GM23338 (cell line): ENCODE data around the gene CTNNA2. TPM values are rescaled to one million over a fixed set of nuclear protein-coding genes. Genes with fewer than 3 reads are reported as not detected.
A peak's percentile ranks its signal among the peaks of the same experiment; 100 is the strongest.

Source experiments
- ATAC-seq: fragments of 200-7000 bp; cut with Tn5 transposase; 3 replicates; pipeline ENCODE4 v1.9.1; 2020
- DNase-seq: peaks from one replicate; pipeline ENCODE4 v3.0.0-alpha.2; 2015; ENCODE audit warnings: low spot score
- H2AFZ ChIP-seq: fragments of 200-600 bp; sonication (generic); 2 replicates; pipeline ENCODE4 v1.8.0; 2016; ENCODE audit warnings: antibody characterized with exemption, mild to moderate bottlenecking, moderate library complexity
- H3F3A ChIP-seq: fragments of 200-600 bp; sonication (generic); replicated peaks from 2 replicates; pipeline ENCODE4 v1.8.0; 2017; ENCODE audit warnings: antibody characterized with exemption, mixed run types, low read depth
- H3K27ac ChIP-seq: fragments of 200-600 bp; sonication (generic); 2 replicates; pipeline ENCODE4 v1.6.1; 2016; ENCODE audit warnings: low read depth
- H3K27me3 ChIP-seq: fragments of 200-600 bp; sonication (generic); 2 replicates; pipeline ENCODE4 v1.8.0; 2016; ENCODE audit warnings: mild to moderate bottlenecking, mixed run types, moderate library complexity; ENCODE audit not compliant: insufficient read depth
- H3K36me3 ChIP-seq: fragments of 200-600 bp; sonication (generic); 2 replicates; pipeline ENCODE4 v1.8.0; 2016; ENCODE audit warnings: mild to moderate bottlenecking; ENCODE audit not compliant: insufficient read depth
- H3K4me1 ChIP-seq: fragments of 200-600 bp; sonication (generic); 2 replicates; pipeline ENCODE4 v1.8.0; 2016; ENCODE audit warnings: mild to moderate bottlenecking, moderate library complexity; ENCODE audit not compliant: insufficient read depth
- H3K4me2 ChIP-seq: fragments of 200-600 bp; sonication (generic); 2 replicates; pipeline ENCODE4 v1.7.1; 2017; ENCODE audit warnings: mixed run types
- H3K4me3 ChIP-seq: fragments of 200-600 bp; sonication (generic); 2 replicates; pipeline ENCODE4 v1.6.1; 2016; ENCODE audit warnings: mixed run types
- H3K79me2 ChIP-seq: fragments of 200-600 bp; sonication (generic); replicated peaks from 2 replicates; pipeline ENCODE4 v1.8.0; 2017; ENCODE audit warnings: mild to moderate bottlenecking; ENCODE audit not compliant: insufficient read depth
- H3K9me2 ChIP-seq: fragments of 200-600 bp; sonication (generic); 2 replicates; pipeline ENCODE4 v1.8.0; 2017; ENCODE audit not compliant: insufficient read depth
- H4K20me1 ChIP-seq: fragments of 200-600 bp; sonication (generic); replicated peaks from 2 replicates; pipeline ENCODE4 v1.8.0; 2017; ENCODE audit warnings: mild to moderate bottlenecking; ENCODE audit not compliant: insufficient read depth
- H3K27ac Mint-ChIP-seq: 2 replicates; pipeline ENCODE4 v1.8.0; 2020; ENCODE audit warnings: inconsistent platforms, mild to moderate bottlenecking, moderate library complexity, mixed read lengths
- H3K27me3 Mint-ChIP-seq: 3 replicates; pipeline ENCODE4 v1.8.0; 2022; ENCODE audit warnings: low read depth, mild to moderate bottlenecking, moderate library complexity, mixed read lengths, inconsistent platforms; ENCODE audit not compliant: insufficient read depth, poor library complexity
- H3K36me3 Mint-ChIP-seq: 3 replicates; pipeline ENCODE4 v1.8.0; 2021; ENCODE audit warnings: low read depth, mild to moderate bottlenecking, inconsistent platforms, moderate library complexity, mixed read lengths
- H3K4me1 Mint-ChIP-seq: 3 replicates; pipeline ENCODE4 v1.8.0; 2020; ENCODE audit warnings: mild to moderate bottlenecking, inconsistent platforms, mixed read lengths
- H3K4me3 Mint-ChIP-seq: 3 replicates; pipeline ENCODE4 v1.8.0; 2021; ENCODE audit warnings: moderate library complexity, mild to moderate bottlenecking, inconsistent platforms, mixed read lengths
- H3K9me3 Mint-ChIP-seq: 3 replicates; pipeline ENCODE4 v1.8.0; 2020; ENCODE audit warnings: moderate library complexity, mild to moderate bottlenecking, inconsistent platforms, mixed read lengths
- CREB1 ChIP-seq: fragments of 250-450 bp; sonication (Bioruptor Pico); IDR thresholded peaks from 2 replicates; pipeline ENCODE4 v1.5.0; 2020; ENCODE audit warnings: low read depth, mild to moderate bottlenecking, moderate library complexity
- EZH2 ChIP-seq: fragments of 200-600 bp; sonication (generic); IDR thresholded peaks from one replicate; pipeline ENCODE4 v1.8.0; 2017; ENCODE audit warnings: antibody characterized with exemption, mild to moderate bottlenecking, low read depth; ENCODE audit not compliant: unreplicated experiment
- JUNB ChIP-seq: IDR thresholded peaks from one replicate; pipeline ENCODE4 v1.6.1; 2016; ENCODE audit warnings: antibody characterized with exemption; ENCODE audit not compliant: unreplicated experiment
- ZNF462 ChIP-seq: fragments of 250-450 bp; sonication (Bioruptor Pico); IDR thresholded peaks from 2 replicates; pipeline ENCODE4 v1.5.0; 2020; ENCODE audit warnings: mild to moderate bottlenecking, moderate library complexity
- polyA plus RNA-seq: library from polyadenylated mRNA; unstranded; fragments of >200 nt; fragmentation: Nextera tagmentation; extraction: Ambion mirVana; gene quantifications from 2 replicates; pipeline ENCODE4 v1.2.1, GENCODE V29; 2016
- total RNA-seq: library from RNA; depleted of rRNA; stranded (reverse); fragments of >200 nt; shearing (Covaris generic); gene quantifications from 2 replicates; pipeline ENCODE4 v1.2.3, GENCODE V29; 2014
- TF ChIP-seq, protein P1 (sequence below): IDR thresholded peaks from one replicate; pipeline ENCODE4 v1.6.1; 2018; ENCODE audit warnings: antibody characterized with exemption; ENCODE audit not compliant: unreplicated experiment

The CTNNA2 gene
- total and polyA plus RNA-seq, 2 experiments from 2014 or later: 6.4 to 15.6 TPM

DNA sequence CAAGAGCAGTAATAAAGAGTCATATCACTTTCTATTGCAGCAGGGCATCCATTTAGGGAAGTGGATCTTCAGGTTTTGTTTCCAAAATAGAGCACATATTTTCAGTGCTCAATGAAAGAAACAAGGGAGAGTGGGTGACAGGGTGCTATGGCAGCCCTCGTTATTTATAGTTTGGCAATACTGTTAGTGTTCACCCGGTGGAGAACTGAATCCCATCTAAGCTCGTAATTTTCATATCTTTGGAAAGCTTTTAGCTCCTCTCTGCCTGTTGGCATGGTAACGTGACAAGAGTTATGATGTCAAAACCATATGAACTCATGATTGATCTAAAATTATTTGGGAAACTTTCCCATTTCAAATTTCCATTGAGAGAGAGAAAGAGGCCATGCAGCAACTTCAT, 459.8 kb downstream of the CTNNA2 start:
- Mint-ChIP-seq H3K4me3 (no peak overlapping the region), H3K36me3 (peaks cover 6% of the 10 kb centered on the region; the same call in 1 of the 3 replicates), H3K9me3 (no peaks in the 10 kb centered on the region; the same call in 2 of the 3 replicates), H3K27me3 (peaks cover 8% of the 10 kb centered on the region), H3K27ac (no peak overlapping the region), H3K4me1 (peaks cover 66% of the 10 kb centered on the region)
- Histone ChIP-seq H3K4me3 (no peak overlapping the region), H4K20me1 (no peaks in the 10 kb centered on the region), H3K4me1 (peaks cover 66% of the 10 kb centered on the region), H3F3A (no peaks in the 10 kb centered on the region), H3K27me3 (no peaks in the 10 kb centered on the region), H3K36me3 (no peaks in the 10 kb centered on the region), H3K27ac (0 out of 2 replicates have a peak overlapping the region, but pooled peaks have one; percentile 4), H3K79me2 (no peaks in the 10 kb centered on the region), H3K9me2 (peaks cover 17% of the 10 kb centered on the region), H3K4me2 (peak overlapping the region; percentile 63), H2AFZ (no peak overlapping the region)
- TF ChIP-seq JUNB: no peak
- TF ChIP-seq ZNF462 (CRISPR knock-in tag): no peak
- no peak for TF ChIP-seq EZH2
- TF ChIP-seq, protein P1, sequence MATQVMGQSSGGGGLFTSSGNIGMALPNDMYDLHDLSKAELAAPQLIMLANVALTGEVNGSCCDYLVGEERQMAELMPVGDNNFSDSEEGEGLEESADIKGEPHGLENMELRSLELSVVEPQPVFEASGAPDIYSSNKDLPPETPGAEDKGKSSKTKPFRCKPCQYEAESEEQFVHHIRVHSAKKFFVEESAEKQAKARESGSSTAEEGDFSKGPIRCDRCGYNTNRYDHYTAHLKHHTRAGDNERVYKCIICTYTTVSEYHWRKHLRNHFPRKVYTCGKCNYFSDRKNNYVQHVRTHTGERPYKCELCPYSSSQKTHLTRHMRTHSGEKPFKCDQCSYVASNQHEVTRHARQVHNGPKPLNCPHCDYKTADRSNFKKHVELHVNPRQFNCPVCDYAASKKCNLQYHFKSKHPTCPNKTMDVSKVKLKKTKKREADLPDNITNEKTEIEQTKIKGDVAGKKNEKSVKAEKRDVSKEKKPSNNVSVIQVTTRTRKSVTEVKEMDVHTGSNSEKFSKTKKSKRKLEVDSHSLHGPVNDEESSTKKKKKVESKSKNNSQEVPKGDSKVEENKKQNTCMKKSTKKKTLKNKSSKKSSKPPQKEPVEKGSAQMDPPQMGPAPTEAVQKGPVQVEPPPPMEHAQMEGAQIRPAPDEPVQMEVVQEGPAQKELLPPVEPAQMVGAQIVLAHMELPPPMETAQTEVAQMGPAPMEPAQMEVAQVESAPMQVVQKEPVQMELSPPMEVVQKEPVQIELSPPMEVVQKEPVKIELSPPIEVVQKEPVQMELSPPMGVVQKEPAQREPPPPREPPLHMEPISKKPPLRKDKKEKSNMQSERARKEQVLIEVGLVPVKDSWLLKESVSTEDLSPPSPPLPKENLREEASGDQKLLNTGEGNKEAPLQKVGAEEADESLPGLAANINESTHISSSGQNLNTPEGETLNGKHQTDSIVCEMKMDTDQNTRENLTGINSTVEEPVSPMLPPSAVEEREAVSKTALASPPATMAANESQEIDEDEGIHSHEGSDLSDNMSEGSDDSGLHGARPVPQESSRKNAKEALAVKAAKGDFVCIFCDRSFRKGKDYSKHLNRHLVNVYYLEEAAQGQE: no peak
- no peak for TF ChIP-seq CREB1 (CRISPR knock-in tag)
- ATAC-seq (no peak), DNase-seq (no peak)
